GM12878 (cell line): ENCODE data around the gene KLHDC10. TPM values are rescaled to one million over a fixed set of nuclear protein-coding genes. Genes with fewer than 3 reads are reported as not detected.

Source experiments
- ATAC-seq: fragments of 200-7000 bp; cut with Tn5 transposase; 3 replicates; pipeline ENCODE4 v1.9.1; 2020; ENCODE audit warnings: mild to moderate bottlenecking, moderate library complexity
- BruUV-seq: library from RNA; stranded (reverse); fragments of 400-500 nt; replicated peaks from 2 replicates; lab custom pipeline; 2021; lab: Mats Ljungman, UMichigan
- CTCF ChIA-PET: fragments of 300-600 bp; sonication (Branson Sonifier 250); formaldehyde crosslinking; extraction: SDS; loops from one replicate; lab custom pipeline; 2021; ENCODE audit warnings: inconsistent platforms; lab: Yijun Ruan, JAX
- POLR2A ChIA-PET: fragments of 350-600 bp; formaldehyde crosslinking; extraction: SDS; loops from one replicate; lab custom pipeline; 2021; ENCODE audit warnings: inconsistent platforms; lab: Charles Lee
- RAD21 ChIA-PET: fragments of 300-600 bp; sonication (Branson Sonifier 250); formaldehyde crosslinking; loops from one replicate; lab custom pipeline; 2023; ENCODE audit warnings: antibody characterized with exemption; ENCODE audit not compliant: unreplicated experiment; lab: Charles Lee
- SMC1A ChIA-PET: fragments of 300-600 bp; sonication (Branson Sonifier 250); formaldehyde crosslinking; loops from one replicate; lab custom pipeline; 2023; ENCODE audit not compliant: unreplicated experiment, uncharacterized antibody; lab: Charles Lee
- DNase-seq: peaks from one replicate; pipeline ENCODE4 v3.0.0-alpha.2; 2011; ENCODE audit warnings: low read depth, low spot score
- FAIRE-seq: peaks from 3 replicates; lab custom pipeline; 2011; peaks lifted over from hg19 to GRCh38; lab: Jason Lieb, UNC
- H2AFZ ChIP-seq: 2 replicates; pipeline ENCODE4 v1.6.0; 2011; ENCODE audit warnings: low read depth, low read length, control low read depth; ENCODE audit not compliant: control insufficient read depth
- H3K27ac ChIP-seq: 2 replicates; pipeline ENCODE4 v1.5.1; 2011; ENCODE audit warnings: control low read depth; ENCODE audit not compliant: control insufficient read depth, insufficient read depth
- H3K27me3 ChIP-seq, 2 experiments: replicated peaks in 1 of 2; 2 replicates each; pipeline versions ENCODE4 v1.6.0 to v1.6.1; 2011; ENCODE audit warnings: low read length in 1 of 2; ENCODE audit not compliant: control insufficient read depth in 2 of 2, insufficient read depth in 2 of 2
- H3K36me3 ChIP-seq, 2 experiments: 2 replicates each; pipeline ENCODE4 v1.5.1; 2011; ENCODE audit warnings: low read length in 1 of 2; ENCODE audit not compliant: control insufficient read depth in 2 of 2, insufficient read depth in 2 of 2
- H3K4me1 ChIP-seq: 2 replicates; pipeline ENCODE4 v1.6.1; 2011; ENCODE audit warnings: mild to moderate bottlenecking, low read length, moderate library complexity, mixed read lengths; ENCODE audit not compliant: control insufficient read depth, insufficient read depth
- H3K4me2 ChIP-seq: 2 replicates; pipeline ENCODE4 v1.6.0; 2011; ENCODE audit warnings: control low read depth; ENCODE audit not compliant: control insufficient read depth, insufficient read depth
- H3K4me3 ChIP-seq: fragments of 200-600 bp; sonication (generic); 2 replicates; pipeline ENCODE4 v1.5.1; 2016
- H3K79me2 ChIP-seq: 2 replicates; pipeline ENCODE4 v1.6.0; 2011; ENCODE audit warnings: low read length; ENCODE audit not compliant: control insufficient read depth, insufficient read depth
- H3K9ac ChIP-seq: 2 replicates; pipeline ENCODE4 v1.8.0; 2011; ENCODE audit warnings: low read length, control low read depth, mixed read lengths; ENCODE audit not compliant: control insufficient read depth, insufficient read depth
- H3K9me3 ChIP-seq: replicated peaks from 3 replicates; pipeline ENCODE4 v1.5.1; 2011; ENCODE audit warnings: mild to moderate bottlenecking, low read length; ENCODE audit not compliant: control insufficient read depth, insufficient read depth
- H4K20me1 ChIP-seq: 2 replicates; pipeline ENCODE4 v1.6.0; 2011; ENCODE audit not compliant: control insufficient read depth, insufficient read depth
- ETV6 ChIP-seq, 2 experiments: fragments of 450-650 bp in 1 of 2; IDR thresholded peaks in 1 of 2; conservative IDR thresholded peaks in 1 of 2; 2 replicates each; pipeline ENCODE4 v1.6.1; 2014; ENCODE audit warnings: antibody characterized with exemption in 1 of 2, borderline replicate concordance in 1 of 2, low read depth in 1 of 2, mild to moderate bottlenecking in 1 of 2, moderate library complexity in 1 of 2
- FOS ChIP-seq: IDR thresholded peaks from 3 replicates; pipeline ENCODE4 v1.6.1; 2011; ENCODE audit warnings: borderline replicate concordance; ENCODE audit not compliant: insufficient read length; ENCODE audit errors: extremely low read depth
- FOXK2 ChIP-seq: fragments of 450-650 bp; IDR thresholded peaks from 2 replicates; pipeline ENCODE4 v1.6.1; 2017; ENCODE audit warnings: mild to moderate bottlenecking, moderate library complexity
- HDGF ChIP-seq: fragments of 450-650 bp; IDR thresholded peaks from 2 replicates; pipeline ENCODE4 v1.6.1; 2016; ENCODE audit warnings: antibody characterized with exemption
- MLLT1 ChIP-seq: fragments of 450-650 bp; IDR thresholded peaks from 2 replicates; pipeline ENCODE4 v1.6.1; 2016; ENCODE audit warnings: mild to moderate bottlenecking
- MTA3 ChIP-seq: IDR thresholded peaks from 2 replicates; pipeline ENCODE4 v1.6.1; 2012; ENCODE audit warnings: low read length, inconsistent platforms, borderline replicate concordance
- MXI1 ChIP-seq: fragments of 150-350 bp; IDR thresholded peaks from 2 replicates; pipeline ENCODE4 v1.6.1; 2011; ENCODE audit warnings: low read depth, mild to moderate bottlenecking, inconsistent platforms, low read length, improper control_type of control experiment
- RB1 ChIP-seq: fragments of 450-650 bp; formaldehyde crosslinking; IDR thresholded peaks from 2 replicates; pipeline ENCODE4 v1.6.1; 2017; ENCODE audit warnings: mild to moderate bottlenecking, borderline replicate concordance
- RCOR1 ChIP-seq: conservative IDR thresholded peaks from 2 replicates; pipeline ENCODE4 v1.6.1; 2012; ENCODE audit warnings: low read depth, low read length, improper control_type of control experiment
- WGBS: methylation state at CpG from one replicate; pipeline ENCODE4 v1.1.6; 2016; ENCODE audit warnings: low lambda C conversion rate; ENCODE audit not compliant: insufficient replicate concordance, insufficient coverage; ENCODE audit errors: missing lambda C conversion rate; 5-methylcytosine and 5-hydroxymethylcytosine counted together
- in situ Hi-C: fragments of 300-500 bp; cut with MboI; formaldehyde crosslinking; loops from 9 replicates; pipeline ENCODE4 v1.14.3; 2018; ENCODE audit warnings: mixed read lengths
- intact Hi-C: fragments of 100-400 bp; cut with micrococcal nuclease; formaldehyde crosslinking; loops from one replicate; pipeline ENCODE4 v1.14.2; 2022; ENCODE audit not compliant: unreplicated experiment
- polyA plus RNA-seq, 11 experiments: library from polyadenylated mRNA; depleted of rRNA in 4 of 11; unstranded in 6 of 11; stranded (reverse) in 5 of 11; fragments of >200 nt; fragmentation: Nextera tagmentation in 4 of 11; fragmentation: Illumina TruSeq in 1 of 11; extraction: Ambion mirVana in 4 of 11; extraction: Trizol in 1 of 11; gene quantifications; 1 replicate in 1 of 11; 2 replicates in 10 of 11; pipeline versions ENCODE4 v1.2.1 to v1.2.3, GENCODE V29; 2011 to 2016; ENCODE audit warnings: inconsistent platforms in 2 of 11, missing spikeins in 2 of 11, low read depth in 1 of 11
- total RNA-seq, 4 experiments: library from RNA; depleted of rRNA in 3 of 4; stranded (reverse); fragments of >200 nt in 3 of 4; fragmentation: Illumina TruSeq in 1 of 4; extraction: Trizol in 1 of 4; gene quantifications; 2 replicates each; pipeline versions ENCODE4 v1.2.1 to v1.2.3, GENCODE V29; 2013 to 2021
- TF ChIP-seq, protein P1 (sequence below): IDR thresholded peaks from 2 replicates; pipeline ENCODE4 v1.6.1; 2011; ENCODE audit warnings: low read depth, low read length, improper control_type of control experiment, borderline replicate concordance
- TF ChIP-seq, protein P2 (sequence below), 3 experiments: IDR thresholded peaks in 2 of 3; conservative IDR thresholded peaks in 1 of 3; 2 replicates each; pipeline ENCODE4 v1.5.1; 2011; ENCODE audit warnings: low read depth in 3 of 3, low read length in 3 of 3, mild to moderate bottlenecking in 3 of 3, control low read depth in 2 of 3, moderate library complexity in 2 of 3, inconsistent platforms in 1 of 3, mixed read lengths in 1 of 3; ENCODE audit not compliant: control insufficient read depth in 2 of 3, insufficient read depth in 1 of 3; ENCODE audit errors: extremely low read depth in 1 of 3
- TF ChIP-seq, protein P3 (sequence below): fragments of 450-650 bp; IDR thresholded peaks from 2 replicates; pipeline ENCODE4 v1.6.1; 2017; ENCODE audit warnings: mild to moderate bottlenecking

KLHDC10 gene
- total and polyA plus RNA-seq, 10 of the 15 experiments (the other 5 are each of a cell fraction or from before 2014, with no cell fraction given) = 2.9 to 20.6 (median 9.4) TPM

DNA sequence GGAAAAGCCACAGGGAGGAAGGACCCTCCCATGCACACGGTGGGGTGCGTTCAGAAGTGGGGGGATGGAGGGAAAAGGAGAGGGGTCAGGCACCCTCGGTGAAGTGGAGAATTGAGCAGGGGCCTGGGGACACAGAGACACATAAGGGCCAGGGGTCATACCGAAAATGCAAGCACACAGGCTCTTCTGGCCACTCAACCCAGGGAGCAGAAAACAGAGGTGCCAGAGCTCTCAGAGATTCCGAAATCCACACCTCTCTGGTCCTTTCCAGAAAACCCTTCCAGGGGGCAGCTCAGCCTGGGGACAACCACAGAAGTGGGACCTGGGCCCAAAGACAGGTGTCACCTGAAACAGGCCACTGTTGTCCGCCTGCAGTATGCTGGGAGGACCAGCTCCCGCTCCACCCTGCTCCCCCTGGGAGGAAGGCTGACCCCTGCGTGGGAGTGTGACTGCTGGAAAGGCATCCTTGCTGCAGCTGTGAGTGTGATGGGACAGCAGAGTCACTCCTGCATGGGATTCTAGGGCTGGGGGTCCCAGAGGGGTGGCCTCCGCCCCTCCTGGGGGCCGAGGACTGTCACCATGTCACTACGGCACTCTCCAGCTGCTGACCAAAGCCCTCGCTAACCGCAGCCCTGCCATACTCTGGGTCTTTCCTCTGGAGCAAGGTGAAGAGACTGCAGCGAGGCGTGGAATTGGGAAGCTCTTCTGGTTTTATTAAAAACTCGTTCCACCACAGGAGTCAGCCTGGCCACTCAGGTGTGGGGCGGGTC, 71.7 kb downstream of the KLHDC10 start:
- ATAC-seq = no peak
- CTCF ChIA-PET = interaction anchor here (0.6 to 1.4 kb wide), 4 partner anchors 8 to 1143 kb away, joined by 3 to 4 read pairs (median 3); no protein-coding TSS in a partner anchor
- no peak for TF ChIP-seq RCOR1
- TF ChIP-seq, protein P1, sequence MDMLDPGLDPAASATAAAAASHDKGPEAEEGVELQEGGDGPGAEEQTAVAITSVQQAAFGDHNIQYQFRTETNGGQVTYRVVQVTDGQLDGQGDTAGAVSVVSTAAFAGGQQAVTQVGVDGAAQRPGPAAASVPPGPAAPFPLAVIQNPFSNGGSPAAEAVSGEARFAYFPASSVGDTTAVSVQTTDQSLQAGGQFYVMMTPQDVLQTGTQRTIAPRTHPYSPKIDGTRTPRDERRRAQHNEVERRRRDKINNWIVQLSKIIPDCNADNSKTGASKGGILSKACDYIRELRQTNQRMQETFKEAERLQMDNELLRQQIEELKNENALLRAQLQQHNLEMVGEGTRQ = no peak
- TF ChIP-seq FOS = no peak
- no peak for TF ChIP-seq MTA3
- TF ChIP-seq FOXK2 = no peak
- no peak for TF ChIP-seq MXI1
- TF ChIP-seq MLLT1 = no peak
- TF ChIP-seq, protein P2, sequence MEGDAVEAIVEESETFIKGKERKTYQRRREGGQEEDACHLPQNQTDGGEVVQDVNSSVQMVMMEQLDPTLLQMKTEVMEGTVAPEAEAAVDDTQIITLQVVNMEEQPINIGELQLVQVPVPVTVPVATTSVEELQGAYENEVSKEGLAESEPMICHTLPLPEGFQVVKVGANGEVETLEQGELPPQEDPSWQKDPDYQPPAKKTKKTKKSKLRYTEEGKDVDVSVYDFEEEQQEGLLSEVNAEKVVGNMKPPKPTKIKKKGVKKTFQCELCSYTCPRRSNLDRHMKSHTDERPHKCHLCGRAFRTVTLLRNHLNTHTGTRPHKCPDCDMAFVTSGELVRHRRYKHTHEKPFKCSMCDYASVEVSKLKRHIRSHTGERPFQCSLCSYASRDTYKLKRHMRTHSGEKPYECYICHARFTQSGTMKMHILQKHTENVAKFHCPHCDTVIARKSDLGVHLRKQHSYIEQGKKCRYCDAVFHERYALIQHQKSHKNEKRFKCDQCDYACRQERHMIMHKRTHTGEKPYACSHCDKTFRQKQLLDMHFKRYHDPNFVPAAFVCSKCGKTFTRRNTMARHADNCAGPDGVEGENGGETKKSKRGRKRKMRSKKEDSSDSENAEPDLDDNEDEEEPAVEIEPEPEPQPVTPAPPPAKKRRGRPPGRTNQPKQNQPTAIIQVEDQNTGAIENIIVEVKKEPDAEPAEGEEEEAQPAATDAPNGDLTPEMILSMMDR (IDR thresholded peaks at IDR 0.05 in 2 of 3, conservative IDR thresholded peaks at IDR 0.05 in 1 of 3; ENCODE audit: control insufficient read depth in 2 of 3, extremely low read depth in 1 of 3, insufficient read depth in 1 of 3, low read depth in 3 of 3, low read length in 3 of 3) = no peak
- no peak for TF ChIP-seq ETV6 (conservative IDR thresholded peaks at IDR 0.05 in 1 of 2, IDR thresholded peaks at IDR 0.05 in 1 of 2; ENCODE audit: borderline replicate concordance in 1 of 2, low read depth in 1 of 2)
- TF ChIP-seq, protein P3, sequence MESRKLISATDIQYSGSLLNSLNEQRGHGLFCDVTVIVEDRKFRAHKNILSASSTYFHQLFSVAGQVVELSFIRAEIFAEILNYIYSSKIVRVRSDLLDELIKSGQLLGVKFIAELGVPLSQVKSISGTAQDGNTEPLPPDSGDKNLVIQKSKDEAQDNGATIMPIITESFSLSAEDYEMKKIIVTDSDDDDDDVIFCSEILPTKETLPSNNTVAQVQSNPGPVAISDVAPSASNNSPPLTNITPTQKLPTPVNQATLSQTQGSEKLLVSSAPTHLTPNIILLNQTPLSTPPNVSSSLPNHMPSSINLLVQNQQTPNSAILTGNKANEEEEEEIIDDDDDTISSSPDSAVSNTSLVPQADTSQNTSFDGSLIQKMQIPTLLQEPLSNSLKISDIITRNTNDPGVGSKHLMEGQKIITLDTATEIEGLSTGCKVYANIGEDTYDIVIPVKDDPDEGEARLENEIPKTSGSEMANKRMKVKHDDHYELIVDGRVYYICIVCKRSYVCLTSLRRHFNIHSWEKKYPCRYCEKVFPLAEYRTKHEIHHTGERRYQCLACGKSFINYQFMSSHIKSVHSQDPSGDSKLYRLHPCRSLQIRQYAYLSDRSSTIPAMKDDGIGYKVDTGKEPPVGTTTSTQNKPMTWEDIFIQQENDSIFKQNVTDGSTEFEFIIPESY = no peak
- TF ChIP-seq HDGF = no peak
- TF ChIP-seq RB1 = no peak

More for the DNA sequence above, 71.7 kb downstream of the KLHDC10 start:
- DNase-seq (no peak), FAIRE-seq (no peak)
- intact Hi-C loops = no loop called here
- Histone ChIP-seq H3K36me3 (peaks cover 0 to 5% of the 10 kb centered on the region in 2 experiments; a peak in 2 of 4 replicates), H3K27ac (no peak overlapping the region), H3K9me3 (no peaks in the 10 kb centered on the region), H2AFZ (peak overlapping the region; percentile 77; the same call in 1 of the 2 replicates), H3K27me3 (no peaks in the 10 kb centered on the region), H3K4me3 (peak overlapping the region; percentile 47; the same call in 1 of the 2 replicates), H3K79me2 (no peaks in the 10 kb centered on the region), H3K4me1 (peaks cover 24% of the 10 kb centered on the region), H4K20me1 (no peaks in the 10 kb centered on the region), H3K4me2 (peak overlapping the region; percentile 77), H3K9ac (no peak overlapping the region; the same call in 1 of the 2 replicates)
- POLR2A ChIA-PET = no interaction called here
- SMC1A ChIA-PET = interaction anchor here (1.0 kb wide), 2 partner anchors 23 to 68 kb away, joined by 3 read pairs; no protein-coding TSS in a partner anchor
- WGBS = 87% methylated on average over 16 of the region's 17 CpGs
- no TSS peak for BruUV-seq
- RAD21 ChIA-PET = no interaction called here
- in situ Hi-C loops = no loop called here
